AG09319 (cell line): Measurements from ENCODE around the gene TPCN1.
A peak's percentile ranks its signal among the peaks of the same experiment; 100 is the strongest.
"Not testable (repeated sequence)": the region's sequence is repeated elsewhere in the genome, so short reads cannot be mapped to it uniquely, and the experiment has no call there.

Experiments used
- DNase-seq: peaks from one replicate; pipeline ENCODE4 v3.0.0-alpha.2; 2010; ENCODE audit warnings: low read depth; ENCODE audit errors: extremely low read depth
- TF ChIP-seq, protein P1 (sequence below): IDR thresholded peaks from 2 replicates; pipeline ENCODE4 v1.5.1; 2011; ENCODE audit warnings: low read depth, mild to moderate bottlenecking, inconsistent platforms, low read length, moderate library complexity

The TPCN1 gene

DNA sequence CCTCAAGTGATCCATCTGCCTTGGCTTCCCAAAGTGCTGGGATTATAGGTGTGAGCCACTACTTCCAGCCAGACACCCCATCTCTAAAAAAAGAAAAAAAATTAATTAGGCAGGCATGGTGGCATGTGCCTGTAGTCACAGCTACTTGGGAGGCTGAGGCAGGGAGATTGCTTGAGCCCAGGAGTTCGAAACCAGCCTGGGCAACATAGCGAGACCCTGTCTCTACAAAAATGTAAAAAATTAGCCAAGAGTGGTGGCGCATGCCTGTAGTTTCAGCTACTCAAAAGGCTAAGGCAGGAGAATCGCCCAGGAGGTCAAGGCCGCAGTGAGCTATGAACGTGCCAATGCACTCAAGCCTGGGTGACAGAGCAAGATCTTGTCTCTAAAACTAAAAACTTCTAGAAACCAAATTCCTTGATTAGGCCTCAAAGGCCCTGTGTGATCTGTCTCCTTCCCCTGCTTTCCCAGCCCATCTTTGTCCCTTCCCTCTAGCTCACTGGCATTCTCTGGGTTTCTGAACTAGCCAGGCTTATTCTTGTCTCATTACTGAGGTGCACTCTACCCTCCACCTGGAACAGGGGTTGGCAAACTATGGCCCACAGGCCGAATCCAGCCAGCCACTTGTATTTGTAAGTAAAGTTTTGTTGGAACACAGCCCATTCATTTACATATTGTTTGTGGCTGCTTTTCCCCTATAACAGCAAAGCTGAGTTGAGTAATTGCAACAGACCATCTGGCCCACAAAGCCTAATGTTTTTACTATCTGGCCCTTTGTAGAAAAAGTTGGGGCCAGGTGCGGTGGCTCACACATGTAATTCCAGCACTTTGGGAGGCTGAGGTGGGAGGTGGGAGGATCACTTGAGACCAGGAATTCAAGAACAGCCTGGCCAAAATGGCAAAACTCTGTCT lies 17.2 kb upstream of the TPCN1 start:
- TF ChIP-seq, protein P1, sequence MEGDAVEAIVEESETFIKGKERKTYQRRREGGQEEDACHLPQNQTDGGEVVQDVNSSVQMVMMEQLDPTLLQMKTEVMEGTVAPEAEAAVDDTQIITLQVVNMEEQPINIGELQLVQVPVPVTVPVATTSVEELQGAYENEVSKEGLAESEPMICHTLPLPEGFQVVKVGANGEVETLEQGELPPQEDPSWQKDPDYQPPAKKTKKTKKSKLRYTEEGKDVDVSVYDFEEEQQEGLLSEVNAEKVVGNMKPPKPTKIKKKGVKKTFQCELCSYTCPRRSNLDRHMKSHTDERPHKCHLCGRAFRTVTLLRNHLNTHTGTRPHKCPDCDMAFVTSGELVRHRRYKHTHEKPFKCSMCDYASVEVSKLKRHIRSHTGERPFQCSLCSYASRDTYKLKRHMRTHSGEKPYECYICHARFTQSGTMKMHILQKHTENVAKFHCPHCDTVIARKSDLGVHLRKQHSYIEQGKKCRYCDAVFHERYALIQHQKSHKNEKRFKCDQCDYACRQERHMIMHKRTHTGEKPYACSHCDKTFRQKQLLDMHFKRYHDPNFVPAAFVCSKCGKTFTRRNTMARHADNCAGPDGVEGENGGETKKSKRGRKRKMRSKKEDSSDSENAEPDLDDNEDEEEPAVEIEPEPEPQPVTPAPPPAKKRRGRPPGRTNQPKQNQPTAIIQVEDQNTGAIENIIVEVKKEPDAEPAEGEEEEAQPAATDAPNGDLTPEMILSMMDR, result no peak
- DNase-seq, result no peak

DNA sequence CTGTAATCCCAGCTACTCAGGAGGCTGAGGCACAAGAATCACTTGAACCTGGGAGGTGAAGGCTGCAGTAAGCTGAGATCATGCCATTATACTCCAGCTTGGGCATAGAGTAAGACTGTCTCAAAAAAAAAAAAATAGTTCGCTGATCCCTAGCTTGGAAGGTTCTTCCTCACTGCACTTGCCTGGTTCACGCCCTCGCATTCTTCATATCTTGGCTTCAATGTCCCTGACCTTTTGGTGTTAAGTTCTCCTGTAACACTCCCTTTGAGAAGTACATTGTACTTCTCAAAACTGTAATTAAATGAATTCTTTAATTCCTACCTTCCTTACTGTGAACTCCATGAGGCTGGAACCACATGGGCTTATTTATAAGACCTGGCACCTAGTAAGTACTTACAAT lies 16.5 kb upstream of the TPCN1 start:
- TF ChIP-seq, protein P1, result no peak
- no peak for DNase-seq

DNA sequence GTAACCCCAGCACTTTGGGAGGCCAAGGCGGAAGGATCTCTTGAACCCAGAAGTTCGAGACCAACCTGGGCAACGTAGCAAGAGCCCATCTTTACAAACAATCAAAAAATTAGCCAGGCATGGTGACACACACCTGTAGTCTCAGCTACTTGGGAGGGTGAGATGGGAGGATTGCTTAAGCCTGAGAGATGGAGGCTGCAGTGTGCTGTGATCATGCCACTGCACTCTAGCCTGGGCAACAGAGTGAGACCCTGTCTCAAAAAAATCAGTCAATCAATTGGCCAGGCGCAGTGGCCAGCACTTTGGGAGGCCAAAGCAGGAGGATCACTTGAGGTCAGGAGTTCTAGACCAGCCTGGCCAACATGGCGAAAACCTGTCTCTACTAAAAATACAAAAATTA lies 14.5 kb upstream of the TPCN1 start:
- DNase-seq, result not testable (repeated sequence)

DNA sequence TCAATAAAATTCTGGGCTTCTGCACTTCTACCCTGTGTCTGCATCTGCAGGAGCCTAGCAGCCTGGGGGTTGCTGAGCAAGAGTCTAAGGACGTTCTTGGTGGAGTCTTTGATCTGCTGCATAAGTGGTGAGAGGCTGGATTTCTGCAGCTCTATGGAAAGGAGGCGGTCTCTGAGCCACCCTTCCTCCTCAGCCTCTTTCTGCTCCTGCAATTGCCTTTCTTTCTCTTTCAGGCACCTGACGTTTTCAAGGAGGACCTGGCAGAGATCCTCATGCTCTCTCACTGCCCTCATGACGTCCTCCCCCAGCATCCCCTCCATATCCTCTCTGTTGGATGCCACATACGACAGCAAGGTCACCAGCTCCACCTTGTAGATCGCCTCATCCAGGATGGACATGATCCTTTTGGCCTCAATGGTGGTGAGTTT lies 13.6 kb upstream of the TPCN1 start:
- TF ChIP-seq, protein P1, result no peak
- no peak for DNase-seq

DNA sequence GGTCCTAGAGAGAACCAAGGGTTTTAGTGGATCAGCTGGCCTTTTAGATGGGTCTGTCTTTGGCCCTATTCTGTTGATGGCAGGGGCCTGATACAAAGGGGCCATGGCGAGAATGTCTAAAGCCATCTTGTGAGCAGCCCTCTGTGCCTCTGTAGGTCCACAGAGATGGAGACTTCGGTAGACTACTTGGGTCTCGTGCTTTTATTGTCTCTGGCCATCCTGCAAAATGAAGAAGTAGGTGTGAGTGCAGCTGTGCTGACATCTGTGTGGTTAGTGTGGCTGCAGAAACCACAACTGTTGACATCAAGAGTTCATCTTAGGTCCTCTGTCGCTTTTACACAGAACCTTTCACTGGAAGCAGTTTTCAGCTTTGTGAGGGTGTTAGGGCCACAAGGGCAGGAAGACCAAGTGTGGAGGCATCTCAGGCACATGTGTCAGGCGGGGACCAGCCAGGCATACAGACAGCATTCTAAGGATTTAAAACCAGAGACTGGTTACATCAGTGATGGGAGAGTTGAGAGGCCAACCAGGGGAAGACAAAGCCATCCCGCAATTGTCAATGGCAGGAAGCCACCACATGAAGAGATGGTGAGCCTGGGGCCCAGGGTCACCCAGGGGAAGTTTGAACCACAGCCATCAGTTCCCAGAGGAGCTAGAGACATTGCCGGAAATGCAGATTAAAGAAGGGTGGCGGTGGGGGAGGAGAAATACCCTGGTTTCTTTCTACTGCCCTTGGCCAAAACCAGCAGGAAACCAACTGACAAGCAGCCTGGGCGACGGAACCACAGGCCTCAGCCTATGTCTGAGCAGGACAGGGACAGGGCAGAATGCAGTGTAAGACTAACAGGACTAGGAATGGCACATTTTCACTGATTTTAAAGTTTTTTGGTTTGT lies 13.0 kb upstream of the TPCN1 start:
- DNase-seq, result no peak
- TF ChIP-seq, protein P1, result no peak

DNA sequence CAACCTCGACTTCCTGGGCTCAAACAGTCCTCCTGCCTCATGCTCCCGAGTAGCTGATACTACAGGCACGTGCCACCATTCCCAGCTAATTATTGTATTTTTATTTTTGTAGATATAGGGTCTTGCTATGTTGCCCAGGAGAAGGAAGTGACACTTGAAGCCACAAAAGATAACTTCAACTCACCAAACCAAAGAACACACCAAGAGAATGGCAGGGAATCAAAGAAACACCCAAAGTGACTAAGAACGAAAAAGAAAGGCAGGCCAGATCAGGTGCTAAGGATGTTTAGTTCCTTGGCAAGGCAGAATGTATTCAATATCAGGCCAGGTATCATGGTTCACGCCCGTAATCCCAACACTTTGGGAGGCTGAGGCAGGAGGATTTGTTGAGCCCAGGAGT lies 10.1 kb upstream of the TPCN1 start:
- no peak for DNase-seq
- TF ChIP-seq, protein P1, result no peak

DNA sequence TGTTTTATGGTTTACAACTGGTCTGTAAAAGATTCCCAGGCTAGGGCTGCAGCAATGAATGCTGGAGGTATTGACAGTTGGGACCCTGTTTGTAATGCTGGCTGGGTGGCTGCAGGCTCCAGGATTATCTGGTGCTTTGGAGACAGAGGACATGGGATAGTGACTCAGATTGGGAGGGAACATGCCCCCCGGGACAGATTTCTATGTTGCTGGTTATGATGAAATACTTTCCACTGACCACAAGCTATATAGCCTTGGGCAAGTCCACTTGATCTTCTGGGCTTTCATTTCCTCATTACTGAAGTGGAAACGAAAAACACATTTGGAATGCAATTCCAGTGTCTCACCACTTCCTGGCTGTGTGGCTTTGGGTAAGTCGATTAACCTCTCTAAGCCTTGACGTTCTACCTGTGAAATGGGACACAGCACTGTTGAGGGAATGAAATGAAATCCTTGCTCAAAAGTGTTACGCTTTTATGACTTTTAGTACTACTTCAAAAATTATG lies 6.3 kb upstream of the TPCN1 start:
- DNase-seq, result peak; percentile 93
- TF ChIP-seq, protein P1, result no peak
